Activated CD8-positive, alpha-beta T cell treated with anti-CD3 and anti-CD28 coated beads for 36 hours (primary cell): ENCODE data around the gene FAT1. TPM values are rescaled to one million over a fixed set of nuclear protein-coding genes. Genes with fewer than 3 reads are reported as not detected.
"Not testable (repeated sequence)": the region's sequence is repeated elsewhere in the genome, so short reads cannot be mapped to it uniquely, and the experiment has no call there.

Experiments used
- ATAC-seq: fragments of 200-7000 bp; cut with Tn5 transposase; one replicate; pipeline ENCODE4 v1.10.0; 2021; ENCODE audit warnings: mild to moderate bottlenecking, moderate library complexity
- CTCF ChIA-PET: fragments of 350-600 bp; sonication (Branson Sonifier 250); formaldehyde crosslinking; loops from one replicate; lab custom pipeline; 2021; ENCODE audit warnings: antibody characterized with exemption; lab: Charles Lee
- POLR2A ChIA-PET: fragments of 350-600 bp; sonication (Branson Sonifier 250); formaldehyde crosslinking; loops from one replicate; lab custom pipeline; 2021; ENCODE audit warnings: antibody characterized with exemption; lab: Charles Lee
- DNase-seq: peaks from one replicate; pipeline ENCODE4 v3.0.0-alpha.2; 2020
- H3K27ac Mint-ChIP-seq: one replicate; pipeline ENCODE4 v1.8.0; 2021; ENCODE audit warnings: mild to moderate bottlenecking, mixed read lengths
- H3K27me3 Mint-ChIP-seq: one replicate; pipeline ENCODE4 v1.8.0; 2021; ENCODE audit warnings: mixed read lengths
- H3K36me3 Mint-ChIP-seq: one replicate; pipeline ENCODE4 v1.8.0; 2021; ENCODE audit warnings: low read depth, mixed read lengths
- H3K4me1 Mint-ChIP-seq: one replicate; pipeline ENCODE4 v1.8.0; 2021; ENCODE audit warnings: low read depth, mixed read lengths
- H3K4me3 Mint-ChIP-seq: one replicate; pipeline ENCODE4 v1.8.0; 2021; ENCODE audit warnings: mild to moderate bottlenecking, moderate library complexity, mixed read lengths
- H3K9me3 Mint-ChIP-seq: one replicate; pipeline ENCODE4 v1.8.0; 2021; ENCODE audit warnings: mixed read lengths
- intact Hi-C: fragments of 100-400 bp; cut with micrococcal nuclease; formaldehyde crosslinking; loops from one replicate; pipeline ENCODE4 v1.10.0; 2022
- total RNA-seq, 2 experiments: library from RNA; stranded (reverse); gene quantifications; one replicate each; pipeline ENCODE4 v1.2.3, GENCODE V29; 2021
- TF ChIP-seq, protein P1 (sequence below): fragments of 200-600 bp; IDR thresholded peaks from one replicate; pipeline ENCODE4 v1.8.0; 2022; ENCODE audit warnings: antibody characterized with exemption, mild to moderate bottlenecking

Gene FAT1
- total RNA-seq, 2 experiments from 2014 or later: not detected

DNA sequence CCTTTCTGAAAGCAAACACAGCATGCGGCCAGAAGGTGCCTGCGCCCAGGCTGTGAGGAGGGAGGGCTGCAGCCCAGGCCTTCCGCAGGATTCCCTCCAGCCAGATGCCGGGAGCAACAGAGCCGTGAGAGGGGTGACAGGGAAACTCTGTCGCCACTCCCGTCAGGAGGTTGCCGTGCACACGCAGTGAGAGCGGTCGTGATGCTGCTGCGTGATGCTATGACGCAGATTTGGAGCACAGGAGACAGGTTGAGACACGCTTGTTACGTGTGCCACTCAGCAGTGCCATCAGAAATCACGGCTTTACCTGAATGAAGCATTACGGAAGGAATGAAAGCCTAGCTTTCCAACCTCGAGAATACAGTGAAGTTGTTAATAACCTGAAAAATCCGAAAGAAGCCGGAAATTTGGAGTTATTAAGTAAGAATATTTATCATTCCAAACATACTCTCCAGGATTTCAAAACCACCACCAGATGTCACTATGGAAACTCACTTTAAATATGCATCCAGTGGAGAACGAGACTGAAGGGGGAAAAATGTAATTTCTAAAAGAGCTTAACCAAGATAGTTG, 54.4 kb downstream of the FAT1 start:
- H3K36me3 Mint-ChIP-seq: no peaks in the 10 kb centered on the region
- TF ChIP-seq, protein P1, sequence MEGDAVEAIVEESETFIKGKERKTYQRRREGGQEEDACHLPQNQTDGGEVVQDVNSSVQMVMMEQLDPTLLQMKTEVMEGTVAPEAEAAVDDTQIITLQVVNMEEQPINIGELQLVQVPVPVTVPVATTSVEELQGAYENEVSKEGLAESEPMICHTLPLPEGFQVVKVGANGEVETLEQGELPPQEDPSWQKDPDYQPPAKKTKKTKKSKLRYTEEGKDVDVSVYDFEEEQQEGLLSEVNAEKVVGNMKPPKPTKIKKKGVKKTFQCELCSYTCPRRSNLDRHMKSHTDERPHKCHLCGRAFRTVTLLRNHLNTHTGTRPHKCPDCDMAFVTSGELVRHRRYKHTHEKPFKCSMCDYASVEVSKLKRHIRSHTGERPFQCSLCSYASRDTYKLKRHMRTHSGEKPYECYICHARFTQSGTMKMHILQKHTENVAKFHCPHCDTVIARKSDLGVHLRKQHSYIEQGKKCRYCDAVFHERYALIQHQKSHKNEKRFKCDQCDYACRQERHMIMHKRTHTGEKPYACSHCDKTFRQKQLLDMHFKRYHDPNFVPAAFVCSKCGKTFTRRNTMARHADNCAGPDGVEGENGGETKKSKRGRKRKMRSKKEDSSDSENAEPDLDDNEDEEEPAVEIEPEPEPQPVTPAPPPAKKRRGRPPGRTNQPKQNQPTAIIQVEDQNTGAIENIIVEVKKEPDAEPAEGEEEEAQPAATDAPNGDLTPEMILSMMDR: no peak
- ATAC-seq (no peak), DNase-seq (no peak)
- H3K9me3 Mint-ChIP-seq: no peaks in the 10 kb centered on the region
- no peak overlapping the region for H3K4me3 Mint-ChIP-seq
- H3K27ac Mint-ChIP-seq: no peak overlapping the region
- ChIA-PET POLR2A (no interaction called here), CTCF (no interaction called here)
- intact Hi-C loops: no loop called here
- no peaks in the 10 kb centered on the region for H3K4me1 Mint-ChIP-seq
- H3K27me3 Mint-ChIP-seq: no peaks in the 10 kb centered on the region

DNA sequence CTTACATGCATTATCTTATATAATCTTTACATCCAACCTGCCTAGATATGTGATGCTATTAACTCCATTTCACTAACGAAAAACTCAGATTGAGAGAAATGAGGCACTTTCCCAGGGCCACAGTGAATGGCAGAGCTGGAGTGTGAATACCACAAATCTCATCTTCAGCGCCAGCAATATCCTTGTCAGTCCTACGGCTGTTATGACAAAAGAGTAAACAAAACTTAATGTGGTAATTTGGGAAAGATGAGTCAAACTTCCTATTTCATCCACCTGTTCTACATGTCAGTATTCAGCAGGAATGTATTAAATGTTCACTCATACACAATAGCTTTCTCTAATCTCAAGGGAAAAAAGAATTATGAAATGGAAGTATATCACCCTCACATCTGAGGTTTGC, 56.9 kb downstream of the FAT1 start:
- POLR2A ChIA-PET: interaction anchor here (0.6 kb wide), 1 partner anchor 30 kb away, joined by 3 read pairs; no protein-coding TSS in a partner anchor
- H3K27ac Mint-ChIP-seq: no peak overlapping the region
- intact Hi-C loops: no loop called here

DNA sequence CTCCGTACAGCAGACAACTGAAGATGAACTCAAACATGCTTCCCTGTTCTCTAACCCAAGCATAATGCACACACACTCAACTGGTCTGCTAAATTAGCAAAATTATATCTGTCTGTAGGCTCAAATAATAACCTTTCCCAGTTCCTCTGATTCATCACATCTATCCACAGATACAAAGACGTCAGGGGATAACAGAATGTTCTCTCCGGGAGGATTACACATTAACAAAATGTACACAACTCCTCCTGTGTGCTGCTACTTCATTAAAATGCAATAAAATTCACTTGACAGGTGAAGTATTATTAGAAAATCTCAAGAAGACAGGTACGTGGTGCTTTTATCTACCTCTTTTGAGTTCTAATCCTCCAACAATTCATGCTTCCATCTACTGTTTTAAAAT, 57.4 kb downstream of the FAT1 start:
- TF ChIP-seq, protein P1: no peak
- CTCF ChIA-PET: no interaction called here
- POLR2A ChIA-PET: no interaction called here
- no peak overlapping the region for H3K27ac Mint-ChIP-seq
- no peak for ATAC-seq
- H3K4me1 Mint-ChIP-seq: no peaks in the 10 kb centered on the region
- H3K27me3 Mint-ChIP-seq: no peaks in the 10 kb centered on the region
- H3K36me3 Mint-ChIP-seq: no peaks in the 10 kb centered on the region
- no peaks in the 10 kb centered on the region for H3K9me3 Mint-ChIP-seq
- H3K4me3 Mint-ChIP-seq: no peak overlapping the region
- no peak for DNase-seq
- intact Hi-C loops: no loop called here

More for the DNA sequence above, 56.9 kb downstream of the FAT1 start:
- no peak for ATAC-seq
- no peaks in the 10 kb centered on the region for H3K27me3 Mint-ChIP-seq
- H3K36me3 Mint-ChIP-seq: no peaks in the 10 kb centered on the region
- TF ChIP-seq, protein P1: no peak
- CTCF ChIA-PET: no interaction called here
- no peak overlapping the region for H3K4me3 Mint-ChIP-seq
- DNase-seq: no peak
- H3K4me1 Mint-ChIP-seq: no peaks in the 10 kb centered on the region
- no peaks in the 10 kb centered on the region for H3K9me3 Mint-ChIP-seq

DNA sequence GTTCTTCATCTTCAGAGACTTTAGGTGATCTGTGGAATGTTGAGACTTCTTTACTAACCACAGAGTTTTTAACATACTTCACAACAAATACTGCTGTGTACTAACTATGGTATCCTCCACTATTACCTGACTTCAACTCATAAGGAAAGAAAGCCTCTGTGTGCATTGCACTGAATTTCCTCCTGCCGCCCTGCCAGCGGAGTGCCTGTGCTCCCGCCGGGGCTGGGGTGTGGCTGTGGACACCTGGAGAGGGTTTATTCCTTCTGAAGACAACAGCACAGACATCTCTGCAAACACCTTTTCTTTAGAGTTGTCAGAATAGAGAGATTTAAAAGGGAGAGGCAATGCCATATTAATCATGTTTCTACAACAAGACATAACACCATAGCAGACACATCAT, 63.3 kb downstream of the FAT1 start:
- CTCF ChIA-PET: no interaction called here

DNA sequence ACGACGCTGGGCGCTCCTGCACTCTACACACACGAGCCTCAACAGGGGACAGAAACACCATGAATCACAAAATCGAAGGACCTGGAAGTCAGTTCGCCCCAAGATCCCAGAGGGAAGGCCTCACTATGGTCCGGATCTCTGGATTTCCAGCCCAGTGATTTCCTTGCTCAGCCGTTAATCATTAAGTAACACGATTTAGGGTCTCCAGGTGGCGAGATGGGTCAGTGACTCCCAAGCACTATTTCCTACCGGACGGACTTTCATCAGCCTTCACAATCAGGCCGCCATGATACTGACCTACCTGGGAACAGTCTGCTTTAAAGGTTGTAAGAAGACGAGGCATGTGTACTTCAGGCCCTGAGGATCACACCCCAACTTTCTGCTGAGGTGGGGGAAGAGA, 63.7 kb downstream of the FAT1 start:
- H3K27me3 Mint-ChIP-seq: no peaks in the 10 kb centered on the region
- H3K36me3 Mint-ChIP-seq: no peaks in the 10 kb centered on the region
- ChIA-PET CTCF (no interaction called here), POLR2A (no interaction called here)
- intact Hi-C loops: no loop called here
- H3K27ac Mint-ChIP-seq: no peak overlapping the region
- peaks cover 3% of the 10 kb centered on the region for H3K9me3 Mint-ChIP-seq
- H3K4me3 Mint-ChIP-seq: no peak overlapping the region
- TF ChIP-seq, protein P1: no peak
- ATAC-seq: no peak
- no peak for DNase-seq
- H3K4me1 Mint-ChIP-seq: no peaks in the 10 kb centered on the region

More for the DNA sequence above, 63.3 kb downstream of the FAT1 start:
- Mint-ChIP-seq H3K4me1 (no peaks in the 10 kb centered on the region), H3K9me3 (peaks cover 3% of the 10 kb centered on the region), H3K27me3 (no peaks in the 10 kb centered on the region), H3K4me3 (no peak overlapping the region), H3K27ac (no peak overlapping the region), H3K36me3 (no peaks in the 10 kb centered on the region)
- TF ChIP-seq, protein P1: no peak
- ATAC-seq (no peak), DNase-seq (no peak)
- intact Hi-C loops: no loop called here
- POLR2A ChIA-PET: no interaction called here

DNA sequence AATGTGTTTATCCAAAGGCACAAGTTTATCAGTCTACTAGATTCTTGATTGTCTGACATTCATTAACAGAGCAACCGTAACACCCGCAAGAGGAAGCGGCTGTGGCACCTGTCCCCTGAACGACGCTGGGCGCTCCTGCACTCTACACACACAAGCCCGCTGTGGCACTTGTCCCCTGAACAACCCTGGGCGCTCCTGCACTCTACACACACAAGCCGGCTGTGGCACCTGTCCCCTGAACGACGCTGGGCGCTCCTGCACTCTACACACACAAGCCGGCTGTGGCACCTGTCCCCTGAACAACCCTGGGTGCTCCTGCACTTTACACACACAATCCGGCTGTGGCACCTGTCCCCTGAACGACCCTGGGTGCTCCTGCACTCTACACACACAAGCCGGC, 64.2 kb downstream of the FAT1 start:
- H3K4me3 Mint-ChIP-seq, intact Hi-C loops, H3K36me3 Mint-ChIP-seq, POLR2A ChIA-PET, CTCF ChIA-PET, H3K4me1 Mint-ChIP-seq, H3K27ac Mint-ChIP-seq, H3K27me3 Mint-ChIP-seq, ATAC-seq, DNase-seq, H3K9me3 Mint-ChIP-seq: not testable (repeated sequence)
